Mesendoderm (in vitro differentiated cells): ENCODE results near the gene NBPF3.
A peak's percentile ranks its signal among the peaks of the same experiment; 100 is the strongest.
"Not testable (repeated sequence)": the region's sequence is repeated elsewhere in the genome, so short reads cannot be mapped to it uniquely, and the experiment has no call there.

ENCODE experiments used
- DNase-seq: peaks from one replicate; pipeline ENCODE4 v3.0.0; 2013
- H2AK5ac ChIP-seq: 2 replicates; pipeline ENCODE4 v1.6.1; 2013; ENCODE audit warnings: low read length, inconsistent platforms
- H2BK120ac ChIP-seq: 2 replicates; pipeline ENCODE4 v1.6.1; 2013; ENCODE audit warnings: low read depth, mild to moderate bottlenecking, low read length, moderate library complexity, mixed read lengths
- H2BK15ac ChIP-seq: replicated peaks from 2 replicates; pipeline ENCODE4 v1.6.1; 2013; ENCODE audit warnings: low read depth, mild to moderate bottlenecking, moderate library complexity
- H2BK5ac ChIP-seq: 2 replicates; pipeline ENCODE4 v1.6.1; 2013; ENCODE audit warnings: low read length, inconsistent platforms
- H3K18ac ChIP-seq: 2 replicates; pipeline ENCODE4 v1.6.1; 2013; ENCODE audit warnings: mild to moderate bottlenecking, low read length, mixed read lengths
- H3K23ac ChIP-seq: one replicate; pipeline ENCODE4 v1.6.1; 2013; ENCODE audit warnings: low read length
- H3K27ac ChIP-seq: 2 replicates; pipeline ENCODE4 v1.5.1; 2013; ENCODE audit warnings: low read depth, mild to moderate bottlenecking, inconsistent platforms, low read length, moderate library complexity
- H3K27me3 ChIP-seq: 2 replicates; pipeline ENCODE4 v1.6.1; 2013; ENCODE audit warnings: low read length, control low read depth, mild to moderate bottlenecking, inconsistent platforms; ENCODE audit not compliant: insufficient read depth, poor library complexity
- H3K36me3 ChIP-seq: 2 replicates; pipeline ENCODE4 v1.6.1; 2013; ENCODE audit warnings: low read length, inconsistent platforms; ENCODE audit not compliant: control insufficient read depth, insufficient read depth
- H3K4ac ChIP-seq: one replicate; pipeline ENCODE4 v1.6.1; 2013; ENCODE audit warnings: low read depth, mild to moderate bottlenecking, low read length, moderate library complexity
- H3K4me1 ChIP-seq: 2 replicates; pipeline ENCODE4 v1.6.1; 2013; ENCODE audit warnings: low read depth, low read length, inconsistent platforms; ENCODE audit not compliant: control insufficient read depth
- H3K4me2 ChIP-seq: 2 replicates; pipeline ENCODE4 v1.6.1; 2013; ENCODE audit warnings: low read length
- H3K4me3 ChIP-seq: 2 replicates; pipeline ENCODE4 v1.5.1; 2013; ENCODE audit warnings: mild to moderate bottlenecking, low read length
- H3K56ac ChIP-seq: one replicate; pipeline ENCODE4 v1.6.1; 2013; ENCODE audit warnings: low read length
- H3K79me1 ChIP-seq: 2 replicates; pipeline ENCODE4 v1.6.1; 2013; ENCODE audit warnings: low read length, inconsistent platforms
- H3K79me2 ChIP-seq: 2 replicates; pipeline ENCODE4 v1.6.1; 2013; ENCODE audit warnings: mild to moderate bottlenecking, low read length; ENCODE audit not compliant: control insufficient read depth, insufficient read depth
- H3K9ac ChIP-seq: 2 replicates; pipeline ENCODE4 v1.6.1; 2013; ENCODE audit warnings: low read length, inconsistent platforms
- H4K5ac ChIP-seq: one replicate; pipeline ENCODE4 v1.6.1; 2013; ENCODE audit warnings: low read length
- H4K8ac ChIP-seq: one replicate; pipeline ENCODE4 v1.6.1; 2013; ENCODE audit warnings: low read depth, mild to moderate bottlenecking, control low read depth, low read length, moderate library complexity
- WGBS: extraction: QIAGEN DNeasy Blood & Tissue Kit; methylation state at CpG from one replicate; pipeline ENCODE4 v1.1.7; 2013; ENCODE audit warnings: low lambda C conversion rate, missing lambda C conversion rate; ENCODE audit not compliant: insufficient coverage; ENCODE audit errors: extremely low coverage; 5-methylcytosine and 5-hydroxymethylcytosine counted together

NBPF3 gene

GRCh38 chr1:21435646-21436487, 4.1 kb upstream of the NBPF3 start:
- Histone ChIP-seq H2BK120ac (no peak overlapping the region), H3K9ac (no peak overlapping the region), H4K8ac (no peak overlapping the region), H3K79me2 (no peaks in the 10 kb centered on the region), H3K23ac (no peak overlapping the region), H2BK15ac (no peak overlapping the region), H3K27me3 (peaks cover 1% of the 10 kb centered on the region), H3K18ac (no peak overlapping the region), H3K4ac (no peak overlapping the region), H3K79me1 (no peaks in the 10 kb centered on the region), H3K36me3 (no peaks in the 10 kb centered on the region), H3K56ac (peak overlapping the region; percentile 83), H3K4me3 (no peak overlapping the region), H2AK5ac (no peak overlapping the region), H3K27ac (no peak overlapping the region), H2BK5ac (no peak overlapping the region), H3K4me1 (peaks cover 1% of the 10 kb centered on the region), H3K4me2 (peak overlapping the region; percentile 51), H4K5ac (no peak overlapping the region)
- no CpG with 5 or more reads among the region's 20 CpGs for WGBS
- DNase-seq, result no peak

GRCh38 chr1:21436488-21437340, 3.2 kb upstream of the NBPF3 start:
- peak; percentile 42 for DNase-seq
- H3K4me1 ChIP-seq, result peaks cover 2% of the 10 kb centered on the region
- no peak overlapping the region for H2BK15ac ChIP-seq
- H3K4ac ChIP-seq, result no peak overlapping the region
- peak overlapping the region; percentile 51 for H3K4me2 ChIP-seq
- H3K56ac ChIP-seq, result peak overlapping the region; percentile 83
- no peak overlapping the region for H3K4me3 ChIP-seq
- H4K8ac ChIP-seq, result no peak overlapping the region
- no peaks in the 10 kb centered on the region for H3K36me3 ChIP-seq
- no peak overlapping the region for H2BK120ac ChIP-seq
- H4K5ac ChIP-seq, result no peak overlapping the region
- H3K79me2 ChIP-seq, result no peaks in the 10 kb centered on the region
- no peak overlapping the region for H3K18ac ChIP-seq
- no CpG with 5 or more reads among the region's 43 CpGs for WGBS
- no peak overlapping the region for H2AK5ac ChIP-seq
- peaks cover 3% of the 10 kb centered on the region for H3K27me3 ChIP-seq
- H3K9ac ChIP-seq, result peak overlapping the region; percentile 67
- H2BK5ac ChIP-seq, result no peak overlapping the region
- H3K79me1 ChIP-seq, result no peaks in the 10 kb centered on the region
- peak overlapping the region; percentile 66 for H3K23ac ChIP-seq
- H3K27ac ChIP-seq, result no peak overlapping the region

GRCh38 chr1:21437341-21437640, 2.6 kb upstream of the NBPF3 start:
- no peak overlapping the region for H2BK15ac ChIP-seq
- no peak overlapping the region for H2BK5ac ChIP-seq
- H3K4ac ChIP-seq, result no peak overlapping the region
- no peak overlapping the region for H4K5ac ChIP-seq
- H4K8ac ChIP-seq, result no peak overlapping the region
- no CpG with 5 or more reads among the region's 15 CpGs for WGBS
- H3K27ac ChIP-seq, result no peak overlapping the region
- H3K9ac ChIP-seq, result peak overlapping the region; percentile 51
- no peaks in the 10 kb centered on the region for H3K79me1 ChIP-seq
- no peak overlapping the region for H2AK5ac ChIP-seq
- no peak overlapping the region for H2BK120ac ChIP-seq
- H3K18ac ChIP-seq, result no peak overlapping the region
- H3K23ac ChIP-seq, result peak overlapping the region; percentile 66
- no peaks in the 10 kb centered on the region for H3K36me3 ChIP-seq
- H3K4me1 ChIP-seq, result peaks cover 2% of the 10 kb centered on the region
- H3K56ac ChIP-seq, result peak overlapping the region; percentile 78
- no peak for DNase-seq
- H3K79me2 ChIP-seq, result no peaks in the 10 kb centered on the region
- no peak overlapping the region for H3K4me3 ChIP-seq
- H3K27me3 ChIP-seq, result peaks cover 3% of the 10 kb centered on the region
- peak overlapping the region; percentile 18 for H3K4me2 ChIP-seq

DNA sequence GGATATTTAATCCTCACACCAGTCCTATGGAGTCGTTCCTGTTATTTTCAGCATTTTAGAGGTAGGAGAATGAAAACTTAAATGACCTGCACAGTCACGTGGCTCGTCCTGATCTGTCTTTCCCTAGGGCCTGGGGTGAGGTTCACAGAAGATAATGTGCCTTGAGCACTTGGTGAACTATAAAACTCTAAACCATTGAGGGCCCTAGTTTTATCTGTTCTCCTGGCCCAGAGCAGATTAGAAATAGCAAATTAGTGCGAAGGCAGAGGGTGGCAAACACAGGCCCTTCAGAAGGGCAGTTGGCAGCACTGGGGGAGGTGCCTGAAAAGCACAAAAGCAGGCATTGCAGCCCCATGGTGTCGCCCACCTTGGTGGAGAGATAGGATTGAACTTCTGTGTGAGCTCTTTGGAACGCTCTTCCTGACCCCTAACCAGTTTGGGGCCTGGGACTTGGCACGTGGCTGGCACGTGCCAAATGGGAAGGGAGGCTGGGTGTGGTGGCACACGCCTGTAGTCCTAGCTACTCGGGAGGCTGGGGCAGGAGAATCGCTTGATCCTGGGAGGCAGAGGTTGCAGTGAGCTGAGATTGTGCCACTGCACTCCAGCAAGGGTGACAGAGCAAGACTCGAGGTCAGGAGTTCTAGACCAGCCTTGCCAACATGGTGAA, 1.2 kb upstream of the NBPF3 start:
- not testable (repeated sequence) for H2BK15ac ChIP-seq, H3K27ac ChIP-seq, H3K36me3 ChIP-seq, H2BK120ac ChIP-seq, H4K5ac ChIP-seq, H3K56ac ChIP-seq, H3K79me1 ChIP-seq, H3K23ac ChIP-seq, H3K4me3 ChIP-seq, H3K27me3 ChIP-seq, H3K9ac ChIP-seq, H4K8ac ChIP-seq, H3K4me1 ChIP-seq, H3K79me2 ChIP-seq, H2BK5ac ChIP-seq, DNase-seq, H2AK5ac ChIP-seq, H3K4ac ChIP-seq, H3K18ac ChIP-seq, H3K4me2 ChIP-seq
- WGBS, result no CpG with 5 or more reads among the region's 12 CpGs

GRCh38 chr1:21439345-21439720, 604 bp upstream of the NBPF3 start:
- no peak for DNase-seq
- Histone ChIP-seq H3K27me3 (peaks cover 3% of the 10 kb centered on the region), H2BK15ac (no peak overlapping the region), H3K4me1 (peaks cover 2% of the 10 kb centered on the region), H3K27ac (no peak overlapping the region), H3K9ac (no peak overlapping the region), H3K4me2 (no peak overlapping the region), H3K4ac (no peak overlapping the region), H3K23ac (no peak overlapping the region), H2BK120ac (no peak overlapping the region), H4K5ac (no peak overlapping the region), H3K36me3 (no peaks in the 10 kb centered on the region), H3K4me3 (no peak overlapping the region), H3K18ac (no peak overlapping the region), H3K79me1 (no peaks in the 10 kb centered on the region), H4K8ac (no peak overlapping the region), H2BK5ac (no peak overlapping the region), H2AK5ac (no peak overlapping the region), H3K56ac (no peak overlapping the region), H3K79me2 (no peaks in the 10 kb centered on the region)
- no CpG with 5 or more reads among the region's 7 CpGs for WGBS
